Mesodermal cell (in vitro differentiated cells): ENCODE measurements around the gene IDH2.

ENCODE experiments used
- H3K27ac ChIP-seq: 2 replicates; pipeline ENCODE4 v1.7.0; 2013; ENCODE audit warnings: mild to moderate bottlenecking, low read depth, low read length, moderate library complexity; ENCODE audit not compliant: severe bottlenecking
- H3K36me3 ChIP-seq: 2 replicates; pipeline ENCODE4 v1.7.1; 2013; ENCODE audit warnings: mild to moderate bottlenecking, low read length, moderate library complexity; ENCODE audit not compliant: control insufficient read depth, insufficient read depth
- H3K4me1 ChIP-seq: one replicate; pipeline ENCODE4 v1.7.1; 2013; ENCODE audit warnings: mild to moderate bottlenecking, low read length; ENCODE audit not compliant: insufficient read depth, control insufficient read depth, poor library complexity, severe bottlenecking
- H3K4me3 ChIP-seq: 2 replicates; pipeline ENCODE4 v1.7.0; 2013; ENCODE audit warnings: low read length, control low read depth, mild to moderate bottlenecking; ENCODE audit not compliant: insufficient read depth, poor library complexity, severe bottlenecking; ENCODE audit errors: extremely low read depth
- H3K9me3 ChIP-seq: 2 replicates; pipeline ENCODE4 v1.7.1; 2013; ENCODE audit warnings: mild to moderate bottlenecking, low read length, moderate library complexity; ENCODE audit not compliant: control insufficient read depth
- WGBS, 2 experiments: methylation state at CpG; one replicate each; pipeline ENCODE4 v1.1.5; 2013; ENCODE audit warnings: missing lambda C conversion rate in 2 of 2; ENCODE audit not compliant: insufficient coverage in 2 of 2; 5-methylcytosine and 5-hydroxymethylcytosine counted together

IDH2 gene

DNA sequence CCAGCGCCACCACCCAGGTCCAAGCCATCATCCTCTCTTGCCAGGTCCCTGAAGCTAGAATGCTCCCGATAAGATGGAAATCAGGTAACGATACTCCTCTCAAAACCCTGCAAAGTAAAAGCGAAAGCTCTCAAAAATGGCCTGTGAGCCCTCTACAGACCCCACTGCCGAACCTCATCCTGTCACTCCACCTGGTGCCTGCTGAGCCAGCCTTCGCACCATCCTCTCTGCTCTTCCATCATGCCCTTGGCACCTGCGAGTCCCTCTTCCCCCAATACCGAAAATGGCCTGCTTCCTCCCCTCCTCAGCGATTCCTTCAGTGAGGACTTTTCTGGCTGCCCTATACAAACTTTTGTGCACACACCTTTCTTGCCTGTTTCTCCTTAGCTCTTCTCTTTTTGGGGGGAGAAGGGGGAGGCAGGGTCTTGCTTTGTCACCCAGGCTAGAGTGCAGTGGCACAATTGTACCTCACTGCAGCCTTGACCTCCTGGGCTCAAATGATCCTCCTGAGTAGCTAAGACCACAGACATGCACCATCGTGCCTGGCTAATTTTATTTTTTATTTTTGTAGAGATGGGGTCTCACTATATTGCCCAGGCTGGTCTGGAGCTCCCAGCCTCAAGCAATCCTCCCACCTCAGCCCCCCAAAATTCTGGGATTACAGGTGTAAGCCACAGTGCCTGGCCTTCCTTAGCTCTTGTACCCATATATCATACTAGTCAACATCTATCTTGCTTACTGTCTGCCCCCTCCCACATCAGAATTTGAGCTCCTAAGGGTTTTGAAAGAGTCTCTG lies 3.0 kb downstream of the IDH2 start:
- no peak overlapping the region for H3K27ac ChIP-seq
- no peak overlapping the region for H3K4me3 ChIP-seq
- 88 to 93% methylated on average over 8 of the region's 10 CpGs for WGBS, 2 experiments
- H3K9me3 ChIP-seq, result no peaks in the 10 kb centered on the region
- H3K36me3 ChIP-seq, result peaks cover 9% of the 10 kb centered on the region
- H3K4me1 ChIP-seq, result peaks cover 10% of the 10 kb centered on the region

DNA sequence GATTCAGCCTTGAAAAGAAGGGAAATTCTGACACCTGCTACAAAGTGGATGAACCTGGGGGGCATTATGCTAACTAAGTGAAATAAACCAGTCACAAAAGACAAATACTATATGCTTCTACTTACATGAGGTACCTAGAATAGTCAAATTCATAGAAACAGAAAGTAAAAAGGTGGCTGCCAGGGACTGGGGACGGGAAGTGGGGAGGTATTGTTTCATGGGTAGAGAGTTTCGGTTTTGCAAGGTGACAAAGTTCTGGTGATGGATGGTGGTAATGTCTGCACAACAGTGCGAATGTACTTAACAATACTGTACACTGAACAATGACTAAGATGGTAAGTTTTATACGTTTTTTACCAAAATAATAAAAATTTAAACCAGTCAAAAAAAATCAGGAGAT lies 4.8 kb downstream of the IDH2 start:
- no peak overlapping the region for H3K4me3 ChIP-seq
- no peaks in the 10 kb centered on the region for H3K9me3 ChIP-seq
- H3K27ac ChIP-seq, result no peak overlapping the region
- WGBS, 2 experiments, result 80% methylated on average over 2 of the region's 4 CpGs; no CpG with 5 or more reads in 1 of the 2 experiments
- peaks cover 10% of the 10 kb centered on the region for H3K4me1 ChIP-seq
- H3K36me3 ChIP-seq, result peaks cover 10% of the 10 kb centered on the region

DNA sequence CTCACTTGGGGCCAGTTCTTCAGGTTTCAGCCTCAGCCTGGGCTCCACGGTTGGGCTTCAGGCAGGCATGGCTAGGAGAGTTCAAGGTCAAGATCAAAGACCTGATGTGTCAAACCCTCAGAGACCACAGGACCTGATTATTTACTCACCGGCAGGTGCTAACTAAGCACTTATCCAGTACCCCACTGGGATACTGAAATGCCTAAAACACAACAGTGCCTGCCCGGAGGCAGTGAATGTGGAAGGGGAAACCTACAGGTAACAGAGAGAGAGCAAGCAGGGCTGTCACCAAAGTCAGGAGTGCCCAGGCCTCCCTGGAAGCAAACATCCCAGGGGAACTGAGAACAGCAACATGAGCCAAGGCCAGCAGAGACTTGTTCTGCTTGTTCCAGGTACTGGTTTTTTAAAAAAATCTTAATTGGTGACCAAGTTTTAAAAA lies 6.7 kb downstream of the IDH2 start:
- no peak overlapping the region for H3K4me3 ChIP-seq
- no peaks in the 10 kb centered on the region for H3K9me3 ChIP-seq
- H3K27ac ChIP-seq, result no peak overlapping the region
- peaks cover 2% of the 10 kb centered on the region for H3K4me1 ChIP-seq
- H3K36me3 ChIP-seq, result peaks cover 16% of the 10 kb centered on the region
- 33 to 57% methylated on average over 2 to 3 of the region's 3 CpGs for WGBS, 2 experiments

DNA sequence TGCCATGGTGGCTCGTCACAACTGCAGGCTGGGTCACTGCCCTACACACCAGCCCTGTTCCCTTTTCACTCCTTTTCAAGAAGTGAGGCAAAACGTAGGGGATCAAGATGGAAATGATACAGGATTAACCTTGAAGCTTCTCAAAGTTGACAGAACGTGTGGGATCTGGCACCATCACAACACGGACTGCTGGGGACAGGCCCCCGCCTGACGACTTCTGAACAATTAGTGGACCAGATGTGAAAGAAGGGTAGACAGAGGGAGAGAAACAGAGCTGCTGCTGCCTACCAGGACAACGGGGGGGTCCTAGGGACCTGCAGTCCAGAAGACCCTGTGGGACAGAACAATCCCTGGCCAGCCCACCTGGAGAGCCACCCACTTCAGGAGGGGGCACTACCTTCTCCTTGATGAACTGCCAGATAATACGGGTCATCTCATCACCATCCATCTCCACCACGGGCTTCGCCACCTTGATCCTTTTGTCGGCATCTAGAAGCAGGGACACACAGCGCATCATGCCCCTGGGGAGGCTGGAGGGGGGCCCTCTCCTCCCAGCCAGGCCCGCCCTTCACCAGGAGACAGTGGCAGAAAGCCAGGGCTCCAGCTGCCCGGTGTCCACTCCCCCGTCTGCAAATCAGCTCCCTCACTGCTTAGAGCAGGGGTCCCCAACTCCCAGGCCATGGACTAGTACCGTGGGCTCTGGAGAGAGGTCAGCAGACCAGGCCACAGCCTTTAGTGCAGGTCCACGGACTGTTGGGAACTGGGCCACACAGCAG lies 10.9 kb downstream of the IDH2 start:
- no peak overlapping the region for H3K4me3 ChIP-seq
- H3K4me1 ChIP-seq, result no peaks in the 10 kb centered on the region
- no peak overlapping the region for H3K27ac ChIP-seq
- no peaks in the 10 kb centered on the region for H3K9me3 ChIP-seq
- WGBS, 2 experiments, result 92 to 95% methylated on average over 12 to 14 of the region's 17 CpGs
- H3K36me3 ChIP-seq, result peaks cover 35% of the 10 kb centered on the region

DNA sequence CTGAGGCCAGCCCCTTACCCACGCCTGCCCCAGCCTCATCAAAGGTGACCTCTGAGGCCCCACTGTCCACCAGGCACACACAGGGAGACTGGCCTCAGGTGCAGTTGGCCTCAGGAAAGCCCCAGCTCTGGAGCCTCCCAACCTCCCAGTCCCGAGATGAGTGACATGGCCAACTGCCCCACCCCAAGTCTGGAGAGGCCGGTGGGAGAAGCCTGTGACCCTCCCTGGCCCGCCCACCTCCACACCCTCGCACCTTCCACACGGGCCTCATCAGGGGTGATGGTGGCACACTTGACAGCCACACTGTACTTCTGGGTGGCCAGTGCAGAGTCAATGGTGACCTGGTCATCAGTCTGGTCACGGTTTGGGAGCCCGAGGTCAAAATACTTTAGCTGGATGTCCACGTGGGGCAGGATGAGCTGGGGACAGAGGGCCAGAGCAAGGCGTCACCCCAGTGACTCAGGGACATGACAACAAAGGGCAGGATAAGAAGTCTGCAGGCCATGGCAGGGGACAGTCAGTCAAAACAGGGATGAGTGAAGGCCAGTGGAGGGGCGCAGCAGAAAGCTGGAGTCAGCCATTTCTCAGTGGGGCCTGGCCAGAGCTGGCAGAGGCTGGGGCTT lies 11.9 kb downstream of the IDH2 start:
- WGBS, 2 experiments, result 92 to 93% methylated on average over 8 to 10 of the region's 11 CpGs
- Histone ChIP-seq H3K27ac (no peak overlapping the region), H3K4me1 (no peaks in the 10 kb centered on the region), H3K36me3 (peaks cover 45% of the 10 kb centered on the region), H3K9me3 (no peaks in the 10 kb centered on the region), H3K4me3 (no peak overlapping the region)

DNA sequence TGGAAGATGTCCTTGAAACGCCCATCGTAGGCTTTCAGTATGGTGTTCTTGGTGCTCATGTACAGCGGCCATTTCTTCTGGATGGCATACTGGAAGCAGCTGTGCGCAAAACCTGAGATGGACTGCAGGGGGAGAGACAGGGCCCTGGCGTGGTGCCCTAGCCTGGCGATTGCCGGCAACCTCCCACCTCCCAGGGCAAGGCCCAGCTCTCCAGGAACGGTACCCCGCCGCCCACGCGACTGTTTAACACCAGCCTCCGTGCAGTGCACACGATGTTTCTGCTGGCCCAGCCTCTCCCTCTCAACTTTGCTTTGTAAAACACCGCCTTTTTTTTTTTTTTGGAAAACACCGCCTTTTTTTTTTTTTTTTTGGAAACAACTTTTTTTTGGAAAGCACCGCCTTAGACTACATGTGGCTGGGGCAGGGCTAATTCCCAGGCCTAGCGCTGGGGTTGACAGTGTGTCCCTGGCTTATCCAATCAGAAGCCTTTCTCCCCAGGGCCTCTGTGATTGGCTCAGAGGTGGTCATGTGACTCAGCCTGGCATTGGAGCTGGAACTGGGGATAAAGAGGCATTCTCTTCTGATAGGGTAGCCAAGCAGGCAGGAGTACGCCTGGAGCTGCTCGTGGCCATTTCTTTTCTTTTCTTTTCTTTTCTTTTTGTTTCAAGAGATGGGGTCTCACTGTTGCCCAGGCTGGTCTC lies 14.7 kb downstream of the IDH2 start:
- H3K4me1 ChIP-seq, result no peaks in the 10 kb centered on the region
- no peaks in the 10 kb centered on the region for H3K9me3 ChIP-seq
- 93% methylated on average over 17 to 18 of the region's 20 CpGs for WGBS, 2 experiments
- no peak overlapping the region for H3K27ac ChIP-seq
- no peak overlapping the region for H3K4me3 ChIP-seq
- peaks cover 68% of the 10 kb centered on the region for H3K36me3 ChIP-seq

DNA sequence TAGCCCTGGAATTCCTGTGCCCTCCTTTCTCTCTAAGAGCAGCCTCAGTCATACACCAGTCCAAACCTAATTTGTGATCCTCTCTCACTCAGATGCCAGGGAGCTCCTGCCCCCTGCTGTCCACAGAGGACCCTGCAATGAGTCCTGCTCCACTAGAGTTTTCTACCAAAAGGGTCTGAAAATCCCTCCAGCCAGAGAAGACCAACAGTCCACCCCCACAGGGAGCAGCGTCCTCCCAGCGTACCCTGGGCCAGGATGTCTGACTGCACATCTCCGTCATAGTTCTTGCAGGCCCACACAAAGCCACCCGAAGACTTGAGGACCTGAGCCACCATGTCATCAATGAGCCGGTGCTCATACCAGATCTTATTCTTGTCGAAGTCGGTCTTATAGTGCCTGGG lies 15.4 kb downstream of the IDH2 start:
- Histone ChIP-seq H3K36me3 (peaks cover 64% of the 10 kb centered on the region), H3K4me1 (peaks cover 5% of the 10 kb centered on the region), H3K9me3 (no peaks in the 10 kb centered on the region), H3K4me3 (no peak overlapping the region), H3K27ac (no peak overlapping the region)
- WGBS, 2 experiments, result 86 to 91% methylated on average over 7 of the region's 7 CpGs

DNA sequence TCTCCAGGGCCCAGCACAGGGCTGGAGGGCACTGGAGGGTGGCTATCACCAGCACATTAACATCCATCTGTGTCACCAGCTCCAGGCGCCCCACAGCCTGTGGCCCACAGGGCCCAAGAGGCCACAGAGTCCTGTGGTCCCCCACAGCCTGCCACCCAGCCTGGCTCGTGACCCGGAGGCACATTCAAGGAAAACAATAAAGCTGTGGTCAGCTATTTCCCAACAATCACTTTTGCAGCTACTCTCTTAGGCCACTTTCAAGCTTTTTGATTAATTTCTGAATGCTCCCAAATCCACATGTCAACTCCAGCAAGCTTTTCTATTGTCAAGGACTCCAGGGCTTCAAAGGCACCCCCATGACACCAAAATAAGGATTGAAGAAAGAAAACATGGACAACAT lies 16.7 kb downstream of the IDH2 start:
- no peaks in the 10 kb centered on the region for H3K9me3 ChIP-seq
- H3K36me3 ChIP-seq, result peaks cover 69% of the 10 kb centered on the region
- no peak overlapping the region for H3K27ac ChIP-seq
- H3K4me3 ChIP-seq, result no peak overlapping the region
- WGBS, 2 experiments, result 81 to 83% methylated on average over 1 to 2 of the region's 3 CpGs
- H3K4me1 ChIP-seq, result peaks cover 7% of the 10 kb centered on the region

DNA sequence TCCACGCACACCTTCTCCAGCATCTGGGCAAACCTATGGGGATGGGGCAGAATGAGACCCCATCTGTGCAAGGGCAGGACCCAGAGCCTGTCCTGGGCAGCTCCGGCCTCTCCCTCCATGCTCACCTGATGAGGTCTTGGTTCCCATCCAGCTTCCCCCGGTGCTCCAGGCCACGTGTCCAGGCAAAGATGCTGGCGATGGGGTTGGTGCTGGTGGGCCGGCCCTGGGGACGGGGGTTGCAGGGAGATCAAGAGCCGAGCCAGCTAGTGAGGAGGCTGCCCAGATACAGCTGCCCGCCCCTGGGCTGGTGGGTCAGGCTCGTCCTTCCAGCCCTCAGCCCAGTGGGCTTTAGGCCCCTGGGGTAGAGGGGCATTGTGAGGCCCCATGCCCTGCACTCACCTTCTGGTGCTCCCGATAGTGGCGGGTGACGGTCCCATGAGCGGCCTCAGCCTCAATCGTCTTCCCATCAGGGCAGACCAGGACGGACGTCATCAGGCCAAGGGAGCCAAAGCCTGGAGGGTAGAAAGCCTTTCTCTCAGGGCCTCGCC lies 17.3 kb downstream of the IDH2 start:
- WGBS, 2 experiments, result 97% methylated on average over 16 to 18 of the region's 18 CpGs
- H3K9me3 ChIP-seq, result no peaks in the 10 kb centered on the region
- H3K4me1 ChIP-seq, result peaks cover 7% of the 10 kb centered on the region
- no peak overlapping the region for H3K27ac ChIP-seq
- H3K4me3 ChIP-seq, result no peak overlapping the region
- peaks cover 75% of the 10 kb centered on the region for H3K36me3 ChIP-seq

DNA sequence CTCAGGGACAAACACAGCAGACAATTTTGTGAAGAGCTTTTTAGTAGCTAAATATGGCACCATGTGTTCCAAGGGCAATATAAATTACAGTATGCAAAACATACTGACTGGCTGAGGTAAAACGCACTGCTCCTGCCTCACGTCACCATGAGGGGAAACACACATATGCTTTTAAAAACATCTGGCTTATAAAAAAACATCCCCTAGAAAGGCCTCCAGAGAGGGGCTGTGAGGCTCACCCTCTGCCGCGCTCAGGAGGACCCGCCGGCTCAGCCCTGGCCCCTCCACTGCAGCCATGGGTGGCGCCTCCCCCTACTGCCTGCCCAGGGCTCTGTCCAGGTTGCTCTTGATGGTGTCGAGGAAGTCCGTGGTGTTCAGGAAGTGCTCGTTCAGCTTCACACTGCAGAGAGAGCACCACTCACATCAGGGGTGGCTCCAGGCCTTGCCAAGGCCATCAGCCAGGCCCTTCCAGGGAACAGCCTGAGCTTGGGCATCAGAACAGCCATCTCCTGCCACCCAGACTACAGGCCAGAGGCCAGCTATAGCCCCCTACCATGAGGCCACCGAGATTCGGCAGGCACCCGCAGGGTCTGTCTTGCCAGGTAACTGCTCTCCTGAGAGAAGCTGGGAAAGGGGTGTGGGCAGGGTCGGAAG lies 18.2 kb downstream of the IDH2 start:
- H3K4me3 ChIP-seq, result no peak overlapping the region
- 90 to 96% methylated on average over 11 to 12 of the region's 14 CpGs for WGBS, 2 experiments

More for the DNA sequence above, 18.2 kb downstream of the IDH2 start:
- Histone ChIP-seq H3K27ac (no peak overlapping the region), H3K36me3 (peaks cover 76% of the 10 kb centered on the region), H3K9me3 (no peaks in the 10 kb centered on the region), H3K4me1 (peaks cover 7% of the 10 kb centered on the region)
